ENCODE measurements around the gene SLITRK5.

DNA sequence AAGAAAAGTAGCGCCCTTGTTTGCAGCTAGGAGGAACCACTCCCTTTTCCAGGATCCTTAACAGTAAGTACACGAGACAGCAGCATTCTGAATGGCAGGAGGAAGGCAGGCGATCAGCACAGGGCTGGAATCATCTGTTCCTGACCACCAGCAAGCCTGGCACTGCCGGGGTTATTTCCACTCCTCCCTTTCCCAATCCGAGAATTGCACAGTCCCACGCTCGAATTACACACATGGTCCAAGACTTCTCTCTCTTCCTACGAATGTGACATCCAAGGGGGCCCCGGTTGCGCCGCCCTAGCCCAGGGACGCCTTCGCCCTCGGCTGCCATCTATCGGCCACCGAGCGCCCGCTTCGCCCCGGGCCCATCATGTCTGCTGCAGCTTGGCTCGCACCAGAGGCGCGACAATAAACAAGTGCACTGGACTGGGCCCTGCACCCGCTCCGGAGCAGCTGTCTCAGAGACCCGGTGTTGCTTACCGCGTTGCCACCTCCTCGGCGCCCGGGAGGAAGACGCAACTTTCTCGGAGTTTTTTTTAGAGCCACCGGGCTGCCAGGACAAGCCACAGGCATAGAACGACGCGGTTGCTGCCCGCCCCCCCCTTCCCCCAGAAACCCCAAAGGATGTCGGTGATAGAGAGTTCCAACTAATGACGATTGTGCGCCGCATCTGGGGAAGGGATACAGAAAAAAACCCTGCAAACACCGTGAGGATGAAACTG lies at the start of gene SLITRK5:
- TF ChIP-seq CEBPB (IDR thresholded peaks at IDR 0.05; ENCODE audit: low read depth) (no peak), POLR2AphosphoS5 (IDR thresholded peaks at IDR 0.05; ENCODE audit: low read depth, low read length) (no peak), POLR2A (IDR thresholded peaks at IDR 0.05; ENCODE audit: borderline replicate concordance, extremely low read depth, insufficient read depth, insufficient read length) (no peak), YY1 (IDR thresholded peaks at IDR 0.05; ENCODE audit: extremely low read depth, insufficient replicate concordance, low read depth, low read length) (no peak), JUND (IDR thresholded peaks at IDR 0.05) (no peak)
- TF ChIP-seq, protein P1, sequence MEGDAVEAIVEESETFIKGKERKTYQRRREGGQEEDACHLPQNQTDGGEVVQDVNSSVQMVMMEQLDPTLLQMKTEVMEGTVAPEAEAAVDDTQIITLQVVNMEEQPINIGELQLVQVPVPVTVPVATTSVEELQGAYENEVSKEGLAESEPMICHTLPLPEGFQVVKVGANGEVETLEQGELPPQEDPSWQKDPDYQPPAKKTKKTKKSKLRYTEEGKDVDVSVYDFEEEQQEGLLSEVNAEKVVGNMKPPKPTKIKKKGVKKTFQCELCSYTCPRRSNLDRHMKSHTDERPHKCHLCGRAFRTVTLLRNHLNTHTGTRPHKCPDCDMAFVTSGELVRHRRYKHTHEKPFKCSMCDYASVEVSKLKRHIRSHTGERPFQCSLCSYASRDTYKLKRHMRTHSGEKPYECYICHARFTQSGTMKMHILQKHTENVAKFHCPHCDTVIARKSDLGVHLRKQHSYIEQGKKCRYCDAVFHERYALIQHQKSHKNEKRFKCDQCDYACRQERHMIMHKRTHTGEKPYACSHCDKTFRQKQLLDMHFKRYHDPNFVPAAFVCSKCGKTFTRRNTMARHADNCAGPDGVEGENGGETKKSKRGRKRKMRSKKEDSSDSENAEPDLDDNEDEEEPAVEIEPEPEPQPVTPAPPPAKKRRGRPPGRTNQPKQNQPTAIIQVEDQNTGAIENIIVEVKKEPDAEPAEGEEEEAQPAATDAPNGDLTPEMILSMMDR (IDR thresholded peaks at IDR 0.05 in 2 of 3, conservative IDR thresholded peaks at IDR 0.05 in 1 of 3; ENCODE audit: borderline replicate concordance in 1 of 3, insufficient read depth in 1 of 3, low read depth in 2 of 3, low read length in 2 of 3): no peak
- TF ChIP-seq, protein P2, sequence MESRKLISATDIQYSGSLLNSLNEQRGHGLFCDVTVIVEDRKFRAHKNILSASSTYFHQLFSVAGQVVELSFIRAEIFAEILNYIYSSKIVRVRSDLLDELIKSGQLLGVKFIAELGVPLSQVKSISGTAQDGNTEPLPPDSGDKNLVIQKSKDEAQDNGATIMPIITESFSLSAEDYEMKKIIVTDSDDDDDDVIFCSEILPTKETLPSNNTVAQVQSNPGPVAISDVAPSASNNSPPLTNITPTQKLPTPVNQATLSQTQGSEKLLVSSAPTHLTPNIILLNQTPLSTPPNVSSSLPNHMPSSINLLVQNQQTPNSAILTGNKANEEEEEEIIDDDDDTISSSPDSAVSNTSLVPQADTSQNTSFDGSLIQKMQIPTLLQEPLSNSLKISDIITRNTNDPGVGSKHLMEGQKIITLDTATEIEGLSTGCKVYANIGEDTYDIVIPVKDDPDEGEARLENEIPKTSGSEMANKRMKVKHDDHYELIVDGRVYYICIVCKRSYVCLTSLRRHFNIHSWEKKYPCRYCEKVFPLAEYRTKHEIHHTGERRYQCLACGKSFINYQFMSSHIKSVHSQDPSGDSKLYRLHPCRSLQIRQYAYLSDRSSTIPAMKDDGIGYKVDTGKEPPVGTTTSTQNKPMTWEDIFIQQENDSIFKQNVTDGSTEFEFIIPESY (IDR thresholded peaks at IDR 0.05; ENCODE audit: extremely low read depth, insufficient replicate concordance, low read length): no peak
